ENCODE data around the gene EIF4EBP3. TPM values are rescaled to one million over a fixed set of nuclear protein-coding genes. Genes with fewer than 3 reads are reported as not detected.

EIF4EBP3 gene
- total RNA-seq, 3 donors from 2014 or later: 9.4 to 10.8 (median 10.2) TPM

- Mint-ChIP-seq H3K4me3 (peak within 1 kb of the TSS; percentile 97), H3K27me3 (ENCODE audit: low read depth) (no peaks in the 10 kb centered on the region), H3K9me3 (no peaks in the 10 kb centered on the region), H3K36me3 (ENCODE audit: insufficient read depth) (peaks cover 25% of the 10 kb centered on the region), H3K4me1 (ENCODE audit: low read depth) (peaks cover 52% of the 10 kb centered on the region)
- peak; percentile 93 for DNase-seq
- peak; percentile 88 to 90 for ATAC-seq
These were observed 16.9 kb downstream of the EIF4EBP3 start, which contains the start of the genes APBB3 and SLC35A4 for GRCh38 chr5:140564196-140565023. Gene APBB3 (minus strand): TSS chr5:140564598. CDS start chr5:140564245, 353 bp downstream. Gene SLC35A4 (plus strand): TSS chr5:140564828. CDS start chr5:140567170, 2,342 bp downstream.

GRCh38 chr5:140565024-140565779 is 17.7 kb downstream of the EIF4EBP3 start:
- ATAC-seq (peak in 1 of 2 donors; percentile 2), DNase-seq (no peak)
- H3K36me3 Mint-ChIP-seq (ENCODE audit: insufficient read depth): peaks cover 25% of the 10 kb centered on the region
- peak overlapping the region; percentile 97 for H3K4me3 Mint-ChIP-seq
- peaks cover 60% of the 10 kb centered on the region for H3K4me1 Mint-ChIP-seq (ENCODE audit: low read depth)
- no peaks in the 10 kb centered on the region for H3K27me3 Mint-ChIP-seq (ENCODE audit: low read depth)
- no peaks in the 10 kb centered on the region for H3K9me3 Mint-ChIP-seq

- Mint-ChIP-seq H3K4me1 (ENCODE audit: low read depth) (peaks cover 61% of the 10 kb centered on the region), H3K27me3 (ENCODE audit: low read depth) (no peaks in the 10 kb centered on the region), H3K9me3 (no peaks in the 10 kb centered on the region), H3K36me3 (ENCODE audit: insufficient read depth) (peaks cover 26% of the 10 kb centered on the region), H3K4me3 (peak overlapping the region; percentile 97)
- DNase-seq: no peak
- no peak for ATAC-seq
These were observed 18.3 kb downstream of the EIF4EBP3 start for GRCh38 chr5:140565780-140566095.

- Mint-ChIP-seq H3K4me1 (ENCODE audit: low read depth) (peaks cover 61% of the 10 kb centered on the region), H3K36me3 (ENCODE audit: insufficient read depth) (peaks cover 32% of the 10 kb centered on the region), H3K4me3 (peak overlapping the region; percentile 37), H3K9me3 (no peaks in the 10 kb centered on the region), H3K27me3 (ENCODE audit: low read depth) (no peaks in the 10 kb centered on the region)
- ATAC-seq (no peak), DNase-seq (no peak)
These were observed 19.2 kb downstream of the EIF4EBP3 start for GRCh38 chr5:140566665-140567064.

- H3K36me3 Mint-ChIP-seq (ENCODE audit: insufficient read depth): peaks cover 32% of the 10 kb centered on the region
- DNase-seq (no peak), ATAC-seq (no peak)
- H3K4me1 Mint-ChIP-seq (ENCODE audit: low read depth): peaks cover 61% of the 10 kb centered on the region
- no peaks in the 10 kb centered on the region for H3K9me3 Mint-ChIP-seq
- peak overlapping the region; percentile 37 for H3K4me3 Mint-ChIP-seq
- H3K27me3 Mint-ChIP-seq (ENCODE audit: low read depth): no peaks in the 10 kb centered on the region
These were observed 19.8 kb downstream of the EIF4EBP3 start for GRCh38 chr5:140567136-140567818.

GRCh38 chr5:140567871-140568270 is 20.4 kb downstream of the EIF4EBP3 start:
- Mint-ChIP-seq H3K4me1 (ENCODE audit: low read depth) (peaks cover 57% of the 10 kb centered on the region), H3K4me3 (peak overlapping the region; percentile 37), H3K27me3 (ENCODE audit: low read depth) (no peaks in the 10 kb centered on the region), H3K36me3 (ENCODE audit: insufficient read depth) (peaks cover 32% of the 10 kb centered on the region), H3K9me3 (no peaks in the 10 kb centered on the region)
- DNase-seq (no peak), ATAC-seq (no peak)

GRCh38 chr5:140568443-140569063 is 21.1 kb downstream of the EIF4EBP3 start:
- Mint-ChIP-seq H3K4me3 (peak overlapping the region; percentile 72), H3K9me3 (no peaks in the 10 kb centered on the region), H3K36me3 (ENCODE audit: insufficient read depth) (peaks cover 35% of the 10 kb centered on the region), H3K4me1 (ENCODE audit: low read depth) (peaks cover 51% of the 10 kb centered on the region), H3K27me3 (ENCODE audit: low read depth) (no peaks in the 10 kb centered on the region)
- ATAC-seq (no peak), DNase-seq (no peak)

- Mint-ChIP-seq H3K4me1 (ENCODE audit: low read depth) (peaks cover 45% of the 10 kb centered on the region), H3K36me3 (ENCODE audit: insufficient read depth) (peaks cover 35% of the 10 kb centered on the region), H3K4me3 (peak overlapping the region; percentile 72), H3K9me3 (no peaks in the 10 kb centered on the region), H3K27me3 (ENCODE audit: low read depth) (no peaks in the 10 kb centered on the region)
- no peak for DNase-seq
- ATAC-seq: no peak
These were observed 21.7 kb downstream of the EIF4EBP3 start for GRCh38 chr5:140569197-140569596.

- Mint-ChIP-seq H3K27me3 (ENCODE audit: low read depth) (no peaks in the 10 kb centered on the region), H3K4me3 (no peak overlapping the region), H3K36me3 (ENCODE audit: insufficient read depth) (peaks cover 35% of the 10 kb centered on the region), H3K4me1 (ENCODE audit: low read depth) (peaks cover 44% of the 10 kb centered on the region), H3K9me3 (no peaks in the 10 kb centered on the region)
- ATAC-seq (no peak), DNase-seq (no peak)
These were observed 22.6 kb downstream of the EIF4EBP3 start for GRCh38 chr5:140570058-140570457.

GRCh38 chr5:140570488-140570887 is 23.0 kb downstream of the EIF4EBP3 start:
- Mint-ChIP-seq H3K4me1 (ENCODE audit: low read depth) (peaks cover 41% of the 10 kb centered on the region), H3K9me3 (no peaks in the 10 kb centered on the region), H3K27me3 (ENCODE audit: low read depth) (no peaks in the 10 kb centered on the region), H3K36me3 (ENCODE audit: insufficient read depth) (peaks cover 35% of the 10 kb centered on the region), H3K4me3 (no peak overlapping the region)
- ATAC-seq: no peak
- no peak for DNase-seq

GRCh38 chr5:140571105-140571504 is 23.6 kb downstream of the EIF4EBP3 start:
- no peaks in the 10 kb centered on the region for H3K27me3 Mint-ChIP-seq (ENCODE audit: low read depth)
- DNase-seq (no peak), ATAC-seq (no peak)
- peaks cover 32% of the 10 kb centered on the region for H3K36me3 Mint-ChIP-seq (ENCODE audit: insufficient read depth)
- H3K4me1 Mint-ChIP-seq (ENCODE audit: low read depth): peaks cover 37% of the 10 kb centered on the region
- H3K9me3 Mint-ChIP-seq: no peaks in the 10 kb centered on the region
- H3K4me3 Mint-ChIP-seq: no peak overlapping the region

GRCh38 chr5:140573683-140574082 is 26.2 kb downstream of the EIF4EBP3 start:
- H3K36me3 Mint-ChIP-seq (ENCODE audit: insufficient read depth): peaks cover 14% of the 10 kb centered on the region
- no peak overlapping the region for H3K4me3 Mint-ChIP-seq
- DNase-seq (no peak), ATAC-seq (no peak)
- no peaks in the 10 kb centered on the region for H3K27me3 Mint-ChIP-seq (ENCODE audit: low read depth)
- H3K9me3 Mint-ChIP-seq: no peaks in the 10 kb centered on the region
- H3K4me1 Mint-ChIP-seq (ENCODE audit: low read depth): peaks cover 18% of the 10 kb centered on the region

- Mint-ChIP-seq H3K4me3 (no peak overlapping the region), H3K9me3 (no peaks in the 10 kb centered on the region), H3K27me3 (ENCODE audit: low read depth) (no peaks in the 10 kb centered on the region), H3K36me3 (ENCODE audit: insufficient read depth) (peaks cover 11% of the 10 kb centered on the region), H3K4me1 (ENCODE audit: low read depth) (peaks cover 13% of the 10 kb centered on the region)
- DNase-seq: no peak
- no peak for ATAC-seq
These were observed 26.7 kb downstream of the EIF4EBP3 start for GRCh38 chr5:140574165-140574564.

GRCh38 chr5:140575309-140575708 is 27.8 kb downstream of the EIF4EBP3 start:
- Mint-ChIP-seq H3K4me3 (no peak overlapping the region), H3K9me3 (no peaks in the 10 kb centered on the region), H3K4me1 (ENCODE audit: low read depth) (peaks cover 2% of the 10 kb centered on the region), H3K27me3 (ENCODE audit: low read depth) (no peaks in the 10 kb centered on the region), H3K36me3 (ENCODE audit: insufficient read depth) (peaks cover 9% of the 10 kb centered on the region)
- ATAC-seq (no peak), DNase-seq (no peak)

Data from activated T-cell treated with anti-CD3 and anti-CD28 coated beads, Interleukin-2, amount 50 U/mL, for 4 hours (primary cell).